Fibroblast of upper back skin (primary cell): ENCODE measurements around the gene RBM24.
A peak's percentile ranks its signal among the peaks of the same experiment; 100 is the strongest.
"Not testable (repeated sequence)": the region's sequence is repeated elsewhere in the genome, so short reads cannot be mapped to it uniquely, and the experiment has no call there.

Experiments used
- DNase-seq: peaks from one replicate; pipeline ENCODE4 v3.0.0-alpha.2; 2013

Gene RBM24

GRCh38 chr6:17292600-17293133 is 11.5 kb downstream of the RBM24 start:
- DNase-seq, result no peak

DNA sequence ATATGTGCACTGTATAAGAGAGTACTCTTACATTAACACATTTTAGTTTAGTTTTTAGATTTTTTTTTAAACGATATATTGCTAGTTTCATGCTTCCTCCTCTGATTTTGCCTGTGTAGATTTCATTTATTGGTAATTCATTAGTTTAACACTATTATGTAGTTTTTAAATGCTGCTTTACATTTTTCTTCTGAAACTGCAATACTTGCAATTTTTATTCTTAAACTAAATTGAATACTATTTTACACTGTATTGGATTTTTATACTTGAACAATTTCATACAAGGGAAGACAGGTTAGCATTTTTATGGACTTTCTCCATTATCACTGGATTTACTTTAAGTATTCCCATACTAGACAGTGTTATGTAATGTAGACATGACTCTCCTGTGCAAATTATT is 12.2 kb downstream of the RBM24 start:
- DNase-seq, result no peak

DNA sequence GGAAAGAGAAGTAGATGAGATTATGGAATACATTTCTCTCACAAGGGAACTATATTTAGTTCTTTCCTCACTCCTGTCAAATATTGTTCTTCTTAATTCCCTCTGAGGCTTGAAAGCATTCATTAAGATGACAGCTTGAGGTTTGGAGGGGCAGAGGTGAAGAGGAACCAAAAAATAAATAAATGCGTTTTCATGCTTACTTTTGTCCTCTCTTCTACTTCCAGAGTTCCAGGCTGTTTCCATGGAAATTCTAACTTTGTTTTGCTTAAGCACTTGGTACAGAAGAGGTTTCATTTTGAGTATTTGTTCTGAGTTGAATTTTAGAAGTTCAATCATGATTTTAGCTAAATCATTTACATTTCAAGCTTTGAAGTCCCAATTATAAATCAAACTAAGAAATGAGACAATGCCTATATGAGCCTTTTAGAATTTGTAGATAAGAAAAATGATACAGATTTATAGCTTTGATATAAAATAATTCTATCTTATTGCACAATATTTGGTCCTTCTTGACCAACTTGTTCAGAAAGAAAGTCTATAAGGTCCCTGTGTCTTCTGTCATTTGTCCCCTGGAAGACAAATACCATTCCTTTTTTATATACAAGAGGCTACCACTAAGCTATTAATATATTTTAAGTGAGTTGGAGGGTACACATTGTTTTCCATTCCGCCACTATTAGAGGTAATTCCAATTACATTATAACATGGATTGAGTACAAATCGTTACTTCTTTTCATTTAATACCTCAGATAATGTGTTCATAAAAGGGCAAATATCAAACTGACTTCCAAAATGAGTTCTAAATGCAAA is 16.3 kb downstream of the RBM24 start:
- no peak for DNase-seq

GRCh38 chr6:17298257-17298656 is 17.1 kb downstream of the RBM24 start:
- no peak for DNase-seq

- no peak for DNase-seq
Measured at GRCh38 chr6:17299222-17299621, 18.1 kb downstream of the RBM24 start.

- DNase-seq, result no peak
Measured at GRCh38 chr6:17299750-17300149, 18.6 kb downstream of the RBM24 start.

DNA sequence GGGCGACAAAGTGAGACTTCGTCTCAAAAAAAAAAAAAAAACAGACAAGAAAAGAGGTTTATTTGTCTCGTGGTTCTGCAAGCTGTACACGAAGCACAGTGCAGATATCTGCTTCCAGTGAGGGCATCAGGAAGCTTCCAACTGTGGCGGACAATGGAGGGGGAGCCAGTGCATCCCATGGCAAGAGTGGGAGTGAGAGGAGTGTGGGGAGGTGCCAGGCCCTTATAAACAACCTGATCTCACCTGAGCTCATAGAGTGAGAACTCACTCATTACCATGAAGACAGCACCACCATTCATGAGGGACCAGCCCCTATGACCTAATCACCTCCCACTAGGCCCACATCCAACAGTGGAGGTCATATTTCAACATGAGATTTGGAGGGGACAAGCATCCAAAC is 19.5 kb downstream of the RBM24 start:
- DNase-seq, result no peak

DNA sequence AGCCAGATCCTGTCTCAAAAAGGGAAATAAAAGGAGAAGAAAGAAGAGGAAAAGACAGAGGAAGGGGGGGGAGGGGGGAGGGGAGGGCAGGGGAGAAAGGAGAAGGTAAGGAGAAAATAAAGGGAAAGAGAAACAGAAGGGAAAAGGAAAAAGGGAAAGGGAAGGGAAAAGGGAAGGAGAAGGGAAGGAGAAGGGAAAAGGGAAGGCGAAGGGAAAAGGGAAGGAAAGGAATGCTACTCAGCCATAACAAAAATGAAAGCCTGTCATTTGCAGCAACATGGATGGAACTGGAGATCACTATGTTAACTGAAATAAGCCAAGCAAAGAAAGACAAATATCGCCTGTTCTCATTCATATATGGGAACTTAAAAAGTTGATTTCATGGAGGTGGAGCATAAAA is 22.3 kb downstream of the RBM24 start:
- DNase-seq, result no peak

DNA sequence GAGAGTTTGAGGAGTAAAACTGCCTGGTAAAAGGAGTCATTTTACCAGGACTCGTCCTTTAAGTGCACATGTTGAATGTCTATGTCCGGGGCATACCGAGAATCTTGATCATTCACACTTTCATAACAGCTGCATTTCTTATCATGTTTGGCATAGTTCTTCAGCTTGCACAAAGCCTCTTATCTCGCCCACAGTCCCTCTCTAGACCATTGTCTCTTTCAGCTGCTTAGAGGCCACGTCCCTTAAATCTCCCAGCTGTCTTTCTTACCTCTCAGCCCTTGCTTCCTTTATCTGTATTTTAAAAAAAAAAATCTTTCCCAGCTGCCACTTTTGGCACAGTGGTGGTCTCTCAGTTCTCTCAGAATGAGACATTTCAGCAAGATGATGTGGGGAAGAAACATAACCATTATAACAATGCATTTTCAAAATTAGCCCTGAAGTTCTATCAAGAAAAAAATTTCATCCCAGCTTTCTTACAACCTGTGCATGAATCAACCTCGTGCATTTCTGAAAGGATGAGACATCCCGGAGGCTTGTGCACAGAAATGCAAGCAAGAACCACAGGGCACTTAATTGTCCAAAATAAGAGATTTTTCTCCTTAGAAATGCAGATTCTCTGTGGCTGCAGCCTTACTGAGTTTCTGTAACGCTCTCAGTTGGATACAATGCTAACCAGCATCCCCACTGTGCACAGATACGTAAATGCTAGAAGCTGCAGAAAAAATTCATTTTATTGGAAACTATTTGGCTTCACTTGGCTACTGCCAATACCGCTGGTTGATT is 24.2 kb downstream of the RBM24 start:
- peak; percentile 52 for DNase-seq

DNA sequence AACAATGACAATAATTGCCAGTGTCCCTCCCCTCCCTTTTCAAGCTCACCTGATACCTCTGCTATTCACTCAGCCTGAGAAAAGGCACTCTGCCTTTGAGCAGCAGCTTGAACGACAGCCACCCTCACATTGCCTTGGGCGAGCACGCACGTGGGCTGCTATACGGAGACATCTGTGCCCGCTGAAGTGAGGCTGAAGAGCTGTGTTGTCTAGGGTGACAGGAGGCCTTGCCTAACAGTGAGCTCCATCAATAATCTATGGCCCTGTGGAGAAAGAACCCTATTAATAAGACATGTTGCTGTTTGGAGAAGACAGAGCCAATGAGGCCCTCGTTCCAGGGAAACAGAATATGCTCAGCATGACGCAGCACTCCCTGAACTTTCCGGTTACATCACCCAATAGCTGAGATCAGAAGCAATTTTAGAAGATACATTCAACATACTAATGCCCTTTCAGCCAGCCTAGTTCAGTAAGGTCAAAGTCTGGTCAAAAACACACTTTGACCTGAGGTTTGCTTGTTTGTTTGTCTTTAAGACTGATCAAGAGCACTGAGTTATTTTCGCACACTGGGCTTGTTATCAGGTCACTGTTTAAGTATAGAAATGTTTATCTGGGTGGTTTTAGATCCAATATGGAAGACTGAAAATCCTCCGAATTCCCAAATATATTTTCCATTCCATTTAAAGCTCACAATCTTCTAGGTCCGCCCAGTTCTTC is 30.6 kb downstream of the RBM24 start:
- peak; percentile 56 for DNase-seq

- DNase-seq, result not testable (repeated sequence)
Measured at GRCh38 chr6:17313238-17313637, 32.1 kb downstream of the RBM24 start.

DNA sequence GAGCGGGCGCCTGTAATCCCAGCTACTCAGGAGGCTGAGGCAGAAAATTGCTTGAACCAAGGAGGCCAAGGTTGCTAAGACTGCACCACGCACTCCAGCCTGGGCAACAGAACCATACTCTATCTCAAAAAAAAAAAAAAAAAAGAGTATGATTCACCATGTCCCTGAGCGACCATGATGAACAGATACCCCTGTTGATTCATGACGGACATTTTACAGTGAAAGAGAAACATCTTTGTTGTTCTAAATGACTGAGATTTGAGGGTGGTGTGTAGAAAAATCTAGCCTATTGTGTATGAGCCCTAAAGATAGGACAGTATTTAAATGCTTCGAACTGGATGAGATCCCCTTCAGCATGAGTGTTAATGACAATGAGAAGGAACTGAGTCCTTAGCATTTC is 32.8 kb downstream of the RBM24 start:
- no peak for DNase-seq

- DNase-seq, result no peak
Measured at GRCh38 chr6:17315262-17315661, 34.1 kb downstream of the RBM24 start.

GRCh38 chr6:17318435-17319165 is 37.4 kb downstream of the RBM24 start:
- no peak for DNase-seq

DNA sequence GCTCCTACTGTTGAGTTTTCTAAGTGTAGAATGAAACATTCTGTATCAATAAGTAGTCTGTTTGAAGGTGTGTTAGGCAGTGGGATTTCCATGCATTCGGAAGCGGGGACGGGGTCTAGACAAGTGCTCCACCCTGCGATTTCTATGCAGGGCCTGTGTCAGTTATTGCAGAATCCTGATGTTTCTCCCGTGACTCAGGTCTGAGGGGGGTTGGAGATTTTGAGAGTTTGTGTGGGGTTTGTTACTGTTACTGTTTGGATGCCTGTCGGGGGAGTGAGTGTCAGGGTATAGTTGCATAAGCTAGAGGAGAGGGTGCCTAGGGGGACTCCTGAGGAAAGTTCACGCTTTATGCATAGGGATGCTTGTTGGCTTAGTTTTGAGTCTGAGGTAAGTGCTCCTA is 39.1 kb downstream of the RBM24 start:
- not testable (repeated sequence) for DNase-seq

GRCh38 chr6:17331238-17331637 is 50.1 kb downstream of the RBM24 start:
- DNase-seq, result no peak

GRCh38 chr6:17334265-17334664 is 53.1 kb downstream of the RBM24 start:
- peak; percentile 56 for DNase-seq

- peak; percentile 73 for DNase-seq
Measured at GRCh38 chr6:17336425-17336824, 55.3 kb downstream of the RBM24 start.

GRCh38 chr6:17339308-17339670 is 58.1 kb downstream of the RBM24 start:
- DNase-seq, result no peak

- no peak for DNase-seq
Measured at GRCh38 chr6:17341117-17341805, 60.1 kb downstream of the RBM24 start.

DNA sequence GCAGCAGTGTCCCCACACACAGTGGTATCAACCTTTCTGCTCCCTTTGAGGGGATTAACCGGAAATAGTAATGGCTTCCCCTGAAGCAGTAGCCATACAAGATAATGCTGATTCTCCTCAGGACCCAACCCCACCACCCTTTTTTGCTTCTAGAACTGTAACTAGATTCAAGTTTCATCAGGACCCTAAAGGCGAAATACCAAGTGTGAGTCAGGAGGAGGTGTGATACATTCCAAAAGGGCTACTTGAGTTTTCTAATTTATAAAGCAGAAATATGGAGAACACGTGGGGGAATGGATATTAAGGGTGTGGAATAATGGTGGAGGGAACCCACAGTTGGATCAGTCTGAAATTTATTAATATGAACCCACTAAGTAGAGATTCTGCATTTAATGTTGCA is 60.7 kb downstream of the RBM24 start:
- DNase-seq, result no peak

- no peak for DNase-seq
Measured at GRCh38 chr6:17343215-17343614, 62.1 kb downstream of the RBM24 start.
